Neural progenitor cell (in vitro differentiated cells): ENCODE results near the gene HTT.

Experiments
- CTCF ChIP-seq: fragments of 200-600 bp; sonication (generic); IDR thresholded peaks from 2 replicates; pipeline ENCODE4 v1.5.1; 2017; ENCODE audit warnings: antibody characterized with exemption, mild to moderate bottlenecking
- EZH2 ChIP-seq: fragments of 200-600 bp; sonication (generic); IDR thresholded peaks from 2 replicates; pipeline ENCODE4 v1.6.1; 2017; ENCODE audit warnings: antibody characterized with exemption, mild to moderate bottlenecking, moderate library complexity

GRCh38 chr4:3276986-3277385, 202.5 kb downstream of the HTT start:
- TF ChIP-seq EZH2 (no peak), CTCF (no peak)
